SK-N-SH treated with all-trans-retinoic acid at 6 μM for 48 hours (cell line): ENCODE results near the gene PACSIN3.

Experiments used
- ATAC-seq: fragments of 200-7000 bp; cut with Tn5 transposase; 3 replicates; pipeline ENCODE4 v1.9.1; 2020; ENCODE audit warnings: mild to moderate bottlenecking, moderate library complexity
- ARNTL ChIP-seq: fragments of 450-650 bp; formaldehyde crosslinking; IDR thresholded peaks from 2 replicates; pipeline ENCODE4 v1.5.0; 2020; ENCODE audit warnings: low read depth, mild to moderate bottlenecking, moderate library complexity, borderline replicate concordance
- BACH2 ChIP-seq: fragments of 250-450 bp; sonication (Bioruptor Pico); IDR thresholded peaks from 2 replicates; pipeline ENCODE4 v1.9.0; 2021; ENCODE audit warnings: mild to moderate bottlenecking, borderline replicate concordance
- CSDC2 ChIP-seq: fragments of 250-450 bp; sonication (Bioruptor Pico); IDR thresholded peaks from 2 replicates; pipeline ENCODE4 v1.5.0; 2020; ENCODE audit warnings: mild to moderate bottlenecking, moderate library complexity
- ESRRG ChIP-seq: fragments of 250-450 bp; sonication (Bioruptor Pico); IDR thresholded peaks from 2 replicates; pipeline ENCODE4 v1.6.1; 2021; ENCODE audit warnings: mild to moderate bottlenecking
- GLIS3 ChIP-seq: fragments of 250-450 bp; sonication (Bioruptor Pico); IDR thresholded peaks from 2 replicates; pipeline ENCODE4 v1.5.0; 2020; ENCODE audit warnings: mild to moderate bottlenecking, moderate library complexity
- ISL1 ChIP-seq: fragments of 250-450 bp; sonication (Bioruptor Pico); IDR thresholded peaks from 2 replicates; pipeline ENCODE4 v2.1.2; 2022; ENCODE audit warnings: mild to moderate bottlenecking, moderate library complexity
- PPARA ChIP-seq: fragments of 250-450 bp; sonication (Bioruptor Pico); IDR thresholded peaks from 2 replicates; pipeline ENCODE4 v1.5.0; 2020; ENCODE audit warnings: mild to moderate bottlenecking, borderline replicate concordance
- SNAI2 ChIP-seq: fragments of 250-450 bp; sonication (Bioruptor Pico); IDR thresholded peaks from 2 replicates; pipeline ENCODE4 v1.5.0; 2020; ENCODE audit warnings: mild to moderate bottlenecking, moderate library complexity
- ZC3H10 ChIP-seq: fragments of 250-450 bp; sonication (Bioruptor Pico); IDR thresholded peaks from 2 replicates; pipeline ENCODE4 v1.5.1; 2021; ENCODE audit warnings: mild to moderate bottlenecking, moderate library complexity
- ZFP3 ChIP-seq: fragments of 250-450 bp; sonication (Bioruptor Pico); IDR thresholded peaks from 2 replicates; pipeline ENCODE4 v1.5.0; 2020; ENCODE audit warnings: mild to moderate bottlenecking, moderate library complexity
- ZNF565 ChIP-seq: fragments of 450-650 bp; formaldehyde crosslinking; conservative IDR thresholded peaks from 2 replicates; pipeline ENCODE4 v1.5.0; 2020; ENCODE audit warnings: low read depth, mild to moderate bottlenecking, moderate library complexity
- ZNF70 ChIP-seq: fragments of 450-650 bp; formaldehyde crosslinking; IDR thresholded peaks from 2 replicates; pipeline ENCODE4 v1.5.0; 2020; ENCODE audit warnings: mild to moderate bottlenecking, moderate library complexity
- ZNF8 ChIP-seq: fragments of 450-650 bp; formaldehyde crosslinking; IDR thresholded peaks from 2 replicates; pipeline ENCODE4 v1.5.0; 2020; ENCODE audit warnings: mild to moderate bottlenecking, moderate library complexity
- TF ChIP-seq, protein P1 (sequence below): fragments of 250-450 bp; sonication (Bioruptor Pico); IDR thresholded peaks from 2 replicates; pipeline ENCODE4 v1.5.0; 2020; ENCODE audit warnings: mild to moderate bottlenecking, moderate library complexity
- TF ChIP-seq, protein P2 (sequence below): fragments of 250-450 bp; sonication (Bioruptor Pico); IDR thresholded peaks from 2 replicates; pipeline ENCODE4 v1.8.0; 2021; ENCODE audit warnings: low read depth, mild to moderate bottlenecking, moderate library complexity, borderline replicate concordance
- TF ChIP-seq, protein P3 (sequence below): fragments of 250-450 bp; sonication (Bioruptor Pico); IDR thresholded peaks from 2 replicates; pipeline ENCODE4 v1.5.1; 2020; ENCODE audit warnings: low read depth, mild to moderate bottlenecking, moderate library complexity

PACSIN3 gene

DNA sequence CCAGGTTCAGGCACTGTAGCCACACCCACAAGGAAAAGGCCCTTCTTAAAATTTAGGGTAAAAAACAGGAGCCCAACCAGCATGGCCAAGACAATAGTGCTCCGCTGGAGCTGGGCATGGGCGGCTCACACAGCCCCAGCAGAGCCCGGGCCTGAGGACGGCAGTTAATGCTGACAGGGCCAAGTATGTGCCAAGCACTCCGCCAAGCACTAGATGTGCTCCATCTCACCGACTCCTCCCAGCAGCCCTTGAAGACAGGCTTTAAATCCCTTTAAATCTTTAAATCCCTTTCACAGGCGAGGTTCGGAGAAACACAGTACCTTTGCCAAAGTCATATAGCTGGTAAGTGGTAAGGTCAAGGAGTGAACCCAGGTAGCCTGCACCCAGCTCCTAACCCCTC is 14.4 kb downstream of the PACSIN3 start (continued):
- TF ChIP-seq, protein P1, sequence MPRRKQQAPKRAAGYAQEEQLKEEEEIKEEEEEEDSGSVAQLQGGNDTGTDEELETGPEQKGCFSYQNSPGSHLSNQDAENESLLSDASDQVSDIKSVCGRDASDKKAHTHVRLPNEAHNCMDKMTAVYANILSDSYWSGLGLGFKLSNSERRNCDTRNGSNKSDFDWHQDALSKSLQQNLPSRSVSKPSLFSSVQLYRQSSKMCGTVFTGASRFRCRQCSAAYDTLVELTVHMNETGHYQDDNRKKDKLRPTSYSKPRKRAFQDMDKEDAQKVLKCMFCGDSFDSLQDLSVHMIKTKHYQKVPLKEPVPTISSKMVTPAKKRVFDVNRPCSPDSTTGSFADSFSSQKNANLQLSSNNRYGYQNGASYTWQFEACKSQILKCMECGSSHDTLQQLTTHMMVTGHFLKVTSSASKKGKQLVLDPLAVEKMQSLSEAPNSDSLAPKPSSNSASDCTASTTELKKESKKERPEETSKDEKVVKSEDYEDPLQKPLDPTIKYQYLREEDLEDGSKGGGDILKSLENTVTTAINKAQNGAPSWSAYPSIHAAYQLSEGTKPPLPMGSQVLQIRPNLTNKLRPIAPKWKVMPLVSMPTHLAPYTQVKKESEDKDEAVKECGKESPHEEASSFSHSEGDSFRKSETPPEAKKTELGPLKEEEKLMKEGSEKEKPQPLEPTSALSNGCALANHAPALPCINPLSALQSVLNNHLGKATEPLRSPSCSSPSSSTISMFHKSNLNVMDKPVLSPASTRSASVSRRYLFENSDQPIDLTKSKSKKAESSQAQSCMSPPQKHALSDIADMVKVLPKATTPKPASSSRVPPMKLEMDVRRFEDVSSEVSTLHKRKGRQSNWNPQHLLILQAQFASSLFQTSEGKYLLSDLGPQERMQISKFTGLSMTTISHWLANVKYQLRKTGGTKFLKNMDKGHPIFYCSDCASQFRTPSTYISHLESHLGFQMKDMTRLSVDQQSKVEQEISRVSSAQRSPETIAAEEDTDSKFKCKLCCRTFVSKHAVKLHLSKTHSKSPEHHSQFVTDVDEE (CRISPR knock-in tag) = no peak
- TF ChIP-seq, protein P2, sequence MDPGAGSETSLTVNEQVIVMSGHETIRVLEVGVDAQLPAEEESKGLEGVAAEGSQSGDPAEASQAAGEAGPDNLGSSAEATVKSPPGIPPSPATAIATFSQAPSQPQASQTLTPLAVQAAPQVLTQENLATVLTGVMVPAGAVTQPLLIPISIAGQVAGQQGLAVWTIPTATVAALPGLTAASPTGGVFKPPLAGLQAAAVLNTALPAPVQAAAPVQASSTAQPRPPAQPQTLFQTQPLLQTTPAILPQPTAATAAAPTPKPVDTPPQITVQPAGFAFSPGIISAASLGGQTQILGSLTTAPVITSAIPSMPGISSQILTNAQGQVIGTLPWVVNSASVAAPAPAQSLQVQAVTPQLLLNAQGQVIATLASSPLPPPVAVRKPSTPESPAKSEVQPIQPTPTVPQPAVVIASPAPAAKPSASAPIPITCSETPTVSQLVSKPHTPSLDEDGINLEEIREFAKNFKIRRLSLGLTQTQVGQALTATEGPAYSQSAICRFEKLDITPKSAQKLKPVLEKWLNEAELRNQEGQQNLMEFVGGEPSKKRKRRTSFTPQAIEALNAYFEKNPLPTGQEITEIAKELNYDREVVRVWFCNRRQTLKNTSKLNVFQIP (CRISPR knock-in tag) = no peak

DNA sequence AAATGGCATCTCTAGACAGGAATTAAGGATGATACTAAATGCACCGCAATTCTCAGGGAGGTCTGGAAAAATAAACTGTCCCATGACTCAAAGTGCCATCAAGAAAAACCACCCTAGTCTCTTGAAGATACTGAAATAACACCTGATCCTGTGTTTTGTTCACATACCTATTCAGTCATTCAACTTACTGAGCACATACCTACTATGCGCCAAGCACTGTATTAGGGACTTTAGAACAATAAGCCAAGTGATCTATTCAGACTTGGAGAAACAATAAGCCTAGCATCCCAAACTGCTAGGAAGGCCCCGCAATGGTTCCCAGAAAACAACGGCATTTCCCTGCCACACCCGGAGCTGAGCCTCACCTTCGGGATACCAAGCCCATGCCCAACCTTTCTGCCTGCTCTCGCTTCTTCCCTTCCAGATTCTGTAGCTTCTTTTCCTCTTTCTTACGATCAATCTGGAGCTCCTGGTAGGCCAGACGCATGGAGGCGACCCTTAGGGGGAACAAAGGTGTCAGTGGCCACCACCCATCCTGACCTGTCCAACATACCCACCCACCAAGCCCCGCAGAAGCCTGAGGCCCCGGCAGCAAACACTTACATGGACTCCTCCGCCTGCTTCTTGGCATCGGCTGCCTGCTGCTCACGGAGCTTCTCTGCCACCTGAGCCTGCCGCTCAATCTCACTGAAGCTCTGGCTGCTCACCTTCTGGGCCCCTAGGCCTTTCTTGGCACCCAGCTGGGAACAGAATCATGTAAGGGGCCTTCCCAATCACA is 15.0 kb downstream of the PACSIN3 start:
- TF ChIP-seq GLIS3 (CRISPR knock-in tag) (no peak), BACH2 (CRISPR knock-in tag) (no peak), ARNTL (CRISPR knock-in tag) (no peak), ZNF565 (CRISPR knock-in tag) (no peak), SNAI2 (no peak), ZC3H10 (CRISPR knock-in tag) (no peak), ISL1 (CRISPR knock-in tag) (no peak)
- TF ChIP-seq, protein P2 (CRISPR knock-in tag) = no peak
- TF ChIP-seq, protein P3, sequence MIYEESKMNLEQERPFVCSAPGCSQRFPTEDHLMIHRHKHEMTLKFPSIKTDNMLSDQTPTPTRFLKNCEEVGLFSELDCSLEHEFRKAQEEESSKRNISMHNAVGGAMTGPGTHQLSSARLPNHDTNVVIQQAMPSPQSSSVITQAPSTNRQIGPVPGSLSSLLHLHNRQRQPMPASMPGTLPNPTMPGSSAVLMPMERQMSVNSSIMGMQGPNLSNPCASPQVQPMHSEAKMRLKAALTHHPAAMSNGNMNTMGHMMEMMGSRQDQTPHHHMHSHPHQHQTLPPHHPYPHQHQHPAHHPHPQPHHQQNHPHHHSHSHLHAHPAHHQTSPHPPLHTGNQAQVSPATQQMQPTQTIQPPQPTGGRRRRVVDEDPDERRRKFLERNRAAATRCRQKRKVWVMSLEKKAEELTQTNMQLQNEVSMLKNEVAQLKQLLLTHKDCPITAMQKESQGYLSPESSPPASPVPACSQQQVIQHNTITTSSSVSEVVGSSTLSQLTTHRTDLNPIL = no peak
- ATAC-seq = no peak

DNA sequence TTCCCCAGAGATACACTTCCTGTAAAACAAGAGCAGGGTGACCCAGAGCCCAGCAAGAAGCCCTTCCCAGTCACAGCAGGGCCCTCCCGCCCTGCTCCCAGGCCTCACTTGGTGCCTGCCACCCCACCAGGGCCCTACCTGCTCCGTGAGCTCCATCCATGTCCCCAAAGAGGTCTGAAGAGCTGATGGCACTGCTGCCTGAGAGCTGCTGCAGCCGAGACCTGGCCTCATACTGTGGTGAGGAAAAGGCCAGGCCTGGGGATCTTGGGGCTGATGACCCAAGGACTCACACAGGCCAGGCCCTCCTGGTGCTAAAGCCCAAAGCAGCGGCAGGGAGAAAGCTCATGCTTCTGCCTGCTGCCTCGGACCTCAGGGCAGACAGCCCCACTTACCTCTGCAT is 19.9 kb downstream of the PACSIN3 start:
- TF ChIP-seq BACH2 (CRISPR knock-in tag) (no peak), ZNF8 (no peak), ZNF70 (CRISPR knock-in tag) (no peak), GLIS3 (CRISPR knock-in tag) (no peak), ISL1 (CRISPR knock-in tag) (no peak), ARNTL (CRISPR knock-in tag) (no peak), ZC3H10 (CRISPR knock-in tag) (no peak), ZNF565 (CRISPR knock-in tag) (no peak), ZFP3 (CRISPR knock-in tag) (no peak), PPARA (CRISPR knock-in tag) (no peak), ESRRG (CRISPR knock-in tag) (no peak), SNAI2 (no peak), CSDC2 (CRISPR knock-in tag) (no peak)
- TF ChIP-seq, protein P1 (CRISPR knock-in tag) = no peak
- TF ChIP-seq, protein P3 = no peak
- ATAC-seq = no peak
